M059J (cell line): ENCODE results near the gene TRAPPC10. TPM values are rescaled to one million over a fixed set of nuclear protein-coding genes. Genes with fewer than 3 reads are reported as not detected.
A peak's percentile ranks its signal among the peaks of the same experiment; 100 is the strongest.

Source experiments
- DNase-seq: peaks from one replicate; pipeline ENCODE4 v3.0.0-alpha.2; 2012; ENCODE audit warnings: low read depth
- total RNA-seq: library from RNA; depleted of rRNA; stranded (reverse); fragments of >200 nt; shearing (Covaris generic); gene quantifications from 2 replicates; pipeline ENCODE4 v1.2.3, GENCODE V29; 2014

The TRAPPC10 gene
- total RNA-seq, 1 experiment from 2014 or later: 33.1 TPM

- no peak for DNase-seq
Observed at GRCh38 chr21:44005071-44005470, 7.0 kb upstream of the TRAPPC10 start.

- no peak for DNase-seq
Observed at GRCh38 chr21:44005593-44005992, 6.5 kb upstream of the TRAPPC10 start.

DNA sequence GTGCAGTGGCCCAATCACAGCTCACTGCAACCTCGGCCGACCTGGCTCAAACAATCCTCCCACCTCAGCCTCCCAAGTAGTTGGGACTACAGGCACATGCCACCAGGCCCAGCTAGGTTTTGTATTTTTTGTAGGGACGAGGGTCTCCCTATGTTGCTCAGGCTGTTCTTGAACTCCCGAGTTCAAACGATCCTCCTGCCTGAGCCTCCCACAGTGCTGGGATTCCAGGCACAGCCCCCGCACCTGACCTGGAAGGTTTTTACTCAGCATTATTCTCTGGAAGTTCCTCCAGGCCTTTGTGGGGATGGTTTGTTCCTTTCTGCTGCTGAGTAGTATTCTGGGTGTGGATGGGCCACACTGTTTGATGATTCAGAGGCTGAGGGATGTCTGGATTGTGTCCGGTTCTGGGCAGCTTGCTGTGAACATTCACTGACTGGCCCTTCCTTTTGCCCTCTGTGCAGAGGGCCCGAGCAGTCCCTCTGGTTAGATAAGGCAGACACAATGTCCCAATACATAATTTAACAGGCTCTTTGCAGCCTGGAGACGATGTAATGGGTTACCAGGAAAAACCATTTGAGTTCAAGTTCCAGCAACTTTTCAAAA, 6.0 kb upstream of the TRAPPC10 start:
- DNase-seq: peak; percentile 90

- DNase-seq: peak; percentile 47
Observed at GRCh38 chr21:44006656-44007055, 5.5 kb upstream of the TRAPPC10 start.

- no peak for DNase-seq
Observed at GRCh38 chr21:44010429-44010828, 1.7 kb upstream of the TRAPPC10 start.

- no peak for DNase-seq
Observed at GRCh38 chr21:44011123-44011522, 986 bp upstream of the TRAPPC10 start.

DNA sequence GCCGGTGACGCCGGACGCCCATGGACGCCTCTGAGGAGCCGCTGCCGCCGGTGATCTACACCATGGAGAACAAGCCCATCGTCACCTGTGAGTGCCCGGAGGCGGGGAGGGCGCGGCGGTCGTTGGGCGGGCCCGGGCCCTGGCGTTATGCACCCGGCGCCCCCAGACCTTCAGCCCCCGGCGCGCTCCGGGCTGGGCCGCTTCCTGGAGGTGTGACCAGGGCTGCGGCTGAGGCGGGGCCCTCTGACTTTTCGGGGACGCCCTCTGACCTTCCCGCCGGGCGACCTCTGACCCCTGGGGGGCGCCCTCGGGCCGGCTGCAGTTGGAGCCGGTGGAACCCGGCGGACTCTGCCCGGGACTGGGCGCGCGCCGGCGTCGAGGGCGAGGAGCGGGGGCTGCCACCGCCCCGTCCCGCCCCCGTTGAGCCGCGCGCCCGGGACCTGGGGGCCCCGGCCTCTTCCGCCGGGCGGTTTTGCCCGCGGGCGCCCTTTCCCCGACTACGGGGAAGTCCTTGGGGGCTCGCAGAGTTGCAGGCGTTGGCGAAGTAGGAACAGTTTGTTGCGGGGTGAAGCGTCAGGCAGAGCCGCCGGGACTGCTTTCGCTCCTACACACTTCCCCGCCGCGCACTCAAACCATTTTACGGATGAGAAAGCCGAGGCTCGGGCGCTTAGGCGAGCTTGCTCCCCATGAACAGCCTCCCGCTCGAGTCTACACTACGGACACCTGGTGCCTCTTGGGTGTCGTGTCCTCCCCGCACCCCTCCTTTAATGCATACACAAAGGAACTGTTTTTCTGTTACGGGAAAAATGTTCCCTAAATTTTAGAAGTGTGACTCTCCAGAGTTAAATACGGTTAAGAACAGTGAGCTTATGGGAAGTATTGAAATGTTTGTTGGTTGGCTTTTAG, 618 bp downstream of the TRAPPC10 start:
- DNase-seq: peak; percentile 42

GRCh38 chr21:44013380-44014088, 1.4 kb downstream of the TRAPPC10 start:
- DNase-seq: peak; percentile 24

DNA sequence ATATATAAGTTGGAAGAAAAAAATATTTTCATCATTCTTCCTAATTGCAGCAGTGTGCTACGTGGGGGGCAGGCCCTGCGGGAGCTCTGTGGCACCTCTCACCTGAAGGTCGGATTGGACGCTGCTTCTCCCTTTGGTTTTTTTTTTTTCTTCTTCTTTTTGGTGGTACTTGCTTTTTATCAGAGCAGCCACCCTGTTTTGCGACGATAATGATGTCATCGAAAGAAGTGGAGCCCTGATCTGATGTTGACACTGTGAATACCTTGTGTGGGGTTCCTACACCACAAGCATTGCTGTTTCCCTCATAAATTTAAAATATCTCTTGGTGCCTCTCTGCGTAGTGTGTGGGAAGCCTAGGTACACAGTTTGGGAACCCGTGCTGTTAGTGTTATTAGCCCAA, 5.5 kb downstream of the TRAPPC10 start:
- no peak for DNase-seq

DNA sequence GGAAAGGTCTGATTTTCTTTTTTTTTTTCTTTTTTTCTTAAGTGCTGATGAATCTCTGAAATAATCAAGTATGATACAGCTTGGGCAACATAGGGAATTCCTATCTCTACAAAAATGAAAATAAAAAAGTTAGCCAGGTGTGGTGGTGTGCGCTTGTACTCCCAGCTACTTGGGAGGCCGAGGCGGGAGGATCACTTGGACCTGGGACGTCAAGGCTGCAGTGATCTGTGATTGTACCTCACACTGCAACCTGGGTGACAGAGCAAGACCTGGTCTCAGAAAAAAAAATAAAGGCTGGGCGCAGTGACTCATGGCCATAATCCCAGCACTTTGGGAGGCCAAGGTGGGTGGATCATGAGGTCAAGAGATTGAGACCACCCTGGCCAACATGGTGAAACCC, 6.0 kb downstream of the TRAPPC10 start:
- no peak for DNase-seq

- no peak for DNase-seq
Observed at GRCh38 chr21:44018813-44019567, 6.9 kb downstream of the TRAPPC10 start.

DNA sequence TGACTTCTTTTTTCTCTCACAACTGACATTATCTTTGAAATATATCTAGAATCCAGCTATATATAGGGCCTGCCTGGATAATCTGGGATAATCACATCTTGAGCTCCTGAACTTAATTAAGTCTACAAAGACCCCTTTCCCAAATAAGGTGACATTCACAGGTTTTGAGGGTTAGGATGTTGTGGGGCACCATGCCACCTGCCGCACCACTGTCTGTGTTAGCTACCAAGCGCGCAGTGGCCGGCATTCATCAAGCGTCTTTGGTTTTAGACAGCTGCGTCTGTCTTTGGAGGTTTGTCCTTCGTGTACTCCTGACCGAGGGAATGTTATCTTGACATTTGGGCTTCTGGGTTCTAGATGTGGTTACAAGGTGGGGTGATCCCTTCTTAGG, 7.5 kb downstream of the TRAPPC10 start:
- no peak for DNase-seq

- DNase-seq: no peak
Observed at GRCh38 chr21:44020551-44020950, 8.4 kb downstream of the TRAPPC10 start.

GRCh38 chr21:44021064-44021463, 9.0 kb downstream of the TRAPPC10 start:
- no peak for DNase-seq

DNA sequence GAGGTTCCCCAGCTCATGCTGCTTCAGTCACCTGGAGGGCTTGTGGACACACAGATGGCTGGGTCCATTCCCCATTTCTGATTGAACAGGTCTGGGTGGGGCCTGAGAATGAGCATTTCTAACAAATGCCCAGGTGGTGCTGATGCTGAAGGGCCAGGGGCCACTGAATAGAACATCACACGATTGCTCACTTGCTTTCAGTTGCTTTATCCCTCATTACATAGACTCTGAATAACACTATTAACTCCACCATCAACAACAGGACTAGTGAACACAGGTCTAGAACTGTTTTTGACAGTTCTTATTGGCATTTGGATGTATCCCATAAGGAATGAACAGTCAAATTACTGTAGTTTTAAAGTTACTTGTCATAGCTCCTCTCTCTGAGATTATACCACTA, 12.1 kb downstream of the TRAPPC10 start:
- DNase-seq: no peak

DNA sequence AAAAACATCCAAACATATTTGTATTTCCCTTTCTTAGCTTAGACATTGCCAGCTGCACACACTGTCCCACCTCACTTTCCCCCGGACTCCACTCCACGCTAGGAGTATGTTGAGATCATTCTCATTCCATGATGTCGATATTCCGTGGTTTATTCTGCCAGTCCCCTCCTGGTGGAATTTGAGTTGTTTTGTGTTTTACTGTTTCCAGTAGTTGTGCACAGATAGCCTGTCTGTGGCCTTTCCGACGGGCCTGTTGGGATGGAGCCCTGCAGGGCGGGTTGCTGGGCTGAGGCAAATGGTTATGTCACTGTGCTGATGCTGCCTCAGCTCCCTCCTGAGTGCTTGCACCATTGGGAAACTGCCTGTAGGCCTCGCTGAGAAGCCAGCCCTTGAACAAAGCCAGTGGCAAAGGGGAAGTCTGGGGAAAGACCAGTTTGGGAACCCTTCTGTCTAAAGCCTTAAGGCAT, 12.8 kb downstream of the TRAPPC10 start:
- DNase-seq: no peak

DNA sequence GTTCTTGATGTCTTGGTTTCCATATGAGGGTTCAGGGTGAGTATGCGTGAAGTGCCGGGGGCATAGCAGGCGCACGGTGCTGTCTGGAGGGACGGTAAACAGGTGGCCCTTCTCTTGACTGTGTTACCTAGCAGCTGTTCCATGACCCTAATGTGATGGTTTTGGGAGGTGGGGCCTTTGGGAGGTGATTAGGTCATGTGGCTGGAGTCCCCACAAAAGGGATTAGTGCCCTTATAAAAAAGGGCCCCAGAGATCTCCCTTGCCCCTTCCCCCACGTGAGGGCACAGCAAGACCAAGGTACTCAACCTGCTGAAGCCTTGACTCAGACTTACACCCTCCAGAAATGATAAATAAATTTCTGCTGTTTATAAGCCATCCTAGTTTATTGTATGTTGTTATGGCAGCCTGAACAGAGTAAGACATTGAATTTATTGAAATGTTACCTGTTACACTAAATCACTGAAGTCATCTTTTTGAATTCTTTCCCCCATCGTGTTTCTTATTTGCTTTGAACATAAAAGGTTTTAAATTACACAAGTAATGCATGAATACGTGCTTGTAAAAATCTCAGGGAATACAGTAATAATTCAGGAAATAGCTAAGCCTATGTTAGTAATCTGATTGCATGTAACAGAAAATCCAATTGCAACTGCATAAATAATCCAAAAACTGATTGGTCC, 15.6 kb downstream of the TRAPPC10 start:
- DNase-seq: no peak

DNA sequence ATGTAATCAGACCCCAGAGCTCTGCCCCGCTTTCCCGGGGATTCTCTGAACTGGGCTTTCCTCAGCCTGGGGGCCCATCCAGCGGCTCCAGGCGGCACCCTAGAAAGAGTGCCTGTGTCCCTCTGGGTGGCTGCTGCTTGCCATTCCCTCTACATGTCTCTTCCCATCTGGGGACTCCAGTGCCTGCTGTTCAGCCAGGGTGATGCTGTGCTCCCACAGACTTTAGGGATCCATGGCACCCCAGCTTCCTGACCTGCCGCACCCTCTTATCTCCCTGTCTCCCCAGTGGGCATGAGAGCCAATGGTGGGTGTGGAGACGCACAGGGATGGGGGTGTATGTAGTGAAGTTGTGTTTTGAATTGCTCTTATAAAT, 16.2 kb downstream of the TRAPPC10 start:
- DNase-seq: no peak

- no peak for DNase-seq
Observed at GRCh38 chr21:44029460-44030087, 17.5 kb downstream of the TRAPPC10 start.

DNA sequence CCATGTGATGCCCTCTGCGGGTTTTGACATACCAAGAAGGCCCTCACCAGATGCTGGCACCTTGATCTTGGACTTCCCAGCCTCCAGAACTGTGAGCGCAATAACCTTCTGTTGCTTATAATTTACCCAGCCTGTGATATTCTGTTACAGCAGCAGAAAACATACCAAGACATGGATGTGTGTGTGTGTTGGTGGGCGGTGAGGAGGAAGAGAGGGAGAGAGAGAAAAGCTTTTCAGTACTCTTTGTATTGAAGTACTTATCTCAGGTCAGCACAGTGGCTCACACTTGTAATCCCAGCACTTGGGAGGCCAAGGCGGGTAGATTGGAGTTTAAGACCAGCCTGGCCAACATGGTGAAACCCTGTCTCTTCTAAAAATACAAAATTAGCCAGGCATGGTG, 23.1 kb downstream of the TRAPPC10 start:
- DNase-seq: no peak

- DNase-seq: no peak
Observed at GRCh38 chr21:44038063-44038462, 26.0 kb downstream of the TRAPPC10 start.
